Vagina (tissue), 2 donors: ENCODE measurements around the gene TAF11L7.

Experiments used
- POLR2A ChIP-seq, 2 donors: fragments of 450-650 bp; IDR thresholded peaks; one replicate each; pipeline ENCODE4 v1.6.1; 2017; ENCODE audit warnings: antibody characterized with exemption in 2 of 2, mild to moderate bottlenecking in 2 of 2, moderate library complexity in 2 of 2
- TF ChIP-seq, protein P1 (sequence below), 3 experiments: fragments of 450-650 bp in 2 of 3; fragments of 200-600 bp in 1 of 3; sonication (generic) in 1 of 3; IDR thresholded peaks; one replicate each; pipeline ENCODE4 v1.5.1; 2017 to 2019; ENCODE audit warnings: antibody characterized with exemption in 3 of 3, mild to moderate bottlenecking in 2 of 3, moderate library complexity in 2 of 3

DNA sequence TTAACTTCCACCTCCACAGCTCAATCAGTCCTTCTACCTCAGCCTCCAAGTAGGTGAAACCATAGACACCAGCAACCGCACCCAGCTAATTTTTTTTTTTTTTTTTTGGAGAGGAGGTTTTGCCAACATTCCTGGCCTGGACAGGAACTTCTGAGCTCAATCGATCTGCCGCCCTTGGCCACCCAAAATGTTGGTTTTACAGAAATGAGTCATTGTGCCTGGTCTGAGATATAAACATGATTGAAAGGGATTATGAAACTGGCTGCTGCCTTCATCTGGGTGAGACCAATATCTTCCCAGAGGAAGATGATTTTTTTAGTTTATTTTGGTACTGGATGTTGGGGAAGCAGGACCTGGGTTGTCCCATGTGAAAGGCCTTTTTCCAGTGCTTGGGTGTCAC lies 33.8 kb upstream of the TAF11L7 start:
- no peak for TF ChIP-seq POLR2A (IDR thresholded peaks at IDR 0.05)
- TF ChIP-seq, protein P1, sequence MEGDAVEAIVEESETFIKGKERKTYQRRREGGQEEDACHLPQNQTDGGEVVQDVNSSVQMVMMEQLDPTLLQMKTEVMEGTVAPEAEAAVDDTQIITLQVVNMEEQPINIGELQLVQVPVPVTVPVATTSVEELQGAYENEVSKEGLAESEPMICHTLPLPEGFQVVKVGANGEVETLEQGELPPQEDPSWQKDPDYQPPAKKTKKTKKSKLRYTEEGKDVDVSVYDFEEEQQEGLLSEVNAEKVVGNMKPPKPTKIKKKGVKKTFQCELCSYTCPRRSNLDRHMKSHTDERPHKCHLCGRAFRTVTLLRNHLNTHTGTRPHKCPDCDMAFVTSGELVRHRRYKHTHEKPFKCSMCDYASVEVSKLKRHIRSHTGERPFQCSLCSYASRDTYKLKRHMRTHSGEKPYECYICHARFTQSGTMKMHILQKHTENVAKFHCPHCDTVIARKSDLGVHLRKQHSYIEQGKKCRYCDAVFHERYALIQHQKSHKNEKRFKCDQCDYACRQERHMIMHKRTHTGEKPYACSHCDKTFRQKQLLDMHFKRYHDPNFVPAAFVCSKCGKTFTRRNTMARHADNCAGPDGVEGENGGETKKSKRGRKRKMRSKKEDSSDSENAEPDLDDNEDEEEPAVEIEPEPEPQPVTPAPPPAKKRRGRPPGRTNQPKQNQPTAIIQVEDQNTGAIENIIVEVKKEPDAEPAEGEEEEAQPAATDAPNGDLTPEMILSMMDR (IDR thresholded peaks at IDR 0.05): no peak
